Stimulated activated CD8-positive, alpha-beta memory T cell treated with anti-CD3 and anti-CD28 coated beads, Interleukin-7, amount 100 ng/mL, for 4 hours (primary cell): Measurements from ENCODE around the gene EN2.

Source experiments
- DNase-seq, 2 donors: peaks; one replicate each; pipeline ENCODE4 v3.0.0-alpha.2; 2020; ENCODE audit warnings: low read depth in 2 of 2

The EN2 gene

GRCh38 chr7:155486783-155487508 lies 29.0 kb downstream of the EN2 start:
- no peak for DNase-seq

GRCh38 chr7:155487509-155488482 lies 29.9 kb downstream of the EN2 start:
- no peak for DNase-seq

GRCh38 chr7:155488483-155489127 lies 30.7 kb downstream of the EN2 start:
- no peak for DNase-seq

DNA sequence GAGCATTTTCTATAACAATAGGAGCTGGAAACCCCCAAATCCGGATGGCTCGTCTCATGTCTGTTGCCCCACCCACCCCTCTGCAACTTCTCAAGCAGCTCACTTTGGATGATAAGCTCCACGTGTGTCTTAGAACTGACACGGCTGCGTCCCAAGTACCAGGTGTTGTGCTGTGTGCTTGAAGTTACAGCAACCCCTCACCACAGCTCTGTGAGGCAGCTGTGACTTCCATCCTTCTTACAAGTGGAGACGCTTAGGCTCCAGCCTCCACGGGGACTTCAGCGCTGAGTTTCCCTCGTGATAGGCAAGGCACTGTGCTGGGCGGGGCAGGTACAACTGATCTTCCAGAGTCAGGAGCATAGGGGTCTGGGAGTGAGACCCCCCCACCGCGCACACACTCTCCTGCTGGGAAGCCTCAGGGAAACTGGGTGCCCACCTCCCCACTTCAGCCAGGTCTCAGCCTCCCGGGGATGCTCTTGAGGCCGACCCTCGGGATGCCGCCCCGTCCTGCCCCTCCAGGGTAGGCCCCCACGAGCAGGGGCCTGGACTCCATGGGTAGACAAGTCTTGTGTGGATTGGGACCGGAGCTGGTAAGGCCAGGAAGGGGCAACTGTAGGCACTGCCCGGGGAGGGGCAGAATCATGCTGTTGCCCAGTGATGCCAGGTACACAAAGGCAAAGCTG lies 31.4 kb downstream of the EN2 start:
- no peak for DNase-seq

DNA sequence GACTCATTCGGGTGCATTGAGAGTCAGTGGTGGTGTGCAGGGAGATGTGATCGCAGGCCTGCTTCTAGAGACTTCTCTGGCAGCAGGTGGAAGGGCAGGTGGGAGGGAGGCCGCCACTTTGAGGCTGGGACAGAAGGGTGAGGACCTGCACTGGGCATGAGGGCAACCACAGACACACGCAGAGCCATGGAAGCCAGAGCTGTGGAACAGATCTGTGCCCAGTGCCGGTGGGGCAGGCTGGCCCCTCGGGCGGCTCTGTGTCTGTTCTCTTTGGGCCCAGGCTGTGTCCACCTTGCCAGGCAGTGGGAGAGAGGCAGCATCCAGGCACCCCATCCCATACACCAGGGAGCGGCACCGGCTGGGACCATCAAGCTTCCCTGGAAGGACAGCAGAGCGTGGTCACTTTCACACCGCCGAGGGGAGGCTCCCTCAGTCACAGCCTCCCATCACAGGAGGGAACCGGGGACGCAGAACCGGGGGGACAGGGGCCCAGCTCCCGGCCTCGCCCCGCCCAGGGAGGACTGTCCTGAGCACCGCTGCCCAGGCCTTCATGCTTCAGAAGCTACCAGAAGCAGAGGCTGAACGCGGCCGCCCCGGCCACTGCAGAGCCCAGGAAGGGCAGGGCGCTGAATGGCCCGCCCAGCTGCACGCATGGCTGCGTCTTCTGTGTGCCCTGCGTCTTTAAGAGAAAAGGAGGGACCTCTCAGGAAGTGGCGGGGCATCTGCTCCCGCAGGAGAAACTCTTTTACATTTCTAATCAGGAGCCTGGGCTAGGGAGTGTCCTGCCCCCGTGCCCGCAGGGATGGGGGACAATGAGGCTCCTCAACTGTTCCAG lies 32.1 kb downstream of the EN2 start:
- DNase-seq: no peak

- DNase-seq: no peak
Observed at GRCh38 chr7:155490697-155491628, 33.0 kb downstream of the EN2 start.

DNA sequence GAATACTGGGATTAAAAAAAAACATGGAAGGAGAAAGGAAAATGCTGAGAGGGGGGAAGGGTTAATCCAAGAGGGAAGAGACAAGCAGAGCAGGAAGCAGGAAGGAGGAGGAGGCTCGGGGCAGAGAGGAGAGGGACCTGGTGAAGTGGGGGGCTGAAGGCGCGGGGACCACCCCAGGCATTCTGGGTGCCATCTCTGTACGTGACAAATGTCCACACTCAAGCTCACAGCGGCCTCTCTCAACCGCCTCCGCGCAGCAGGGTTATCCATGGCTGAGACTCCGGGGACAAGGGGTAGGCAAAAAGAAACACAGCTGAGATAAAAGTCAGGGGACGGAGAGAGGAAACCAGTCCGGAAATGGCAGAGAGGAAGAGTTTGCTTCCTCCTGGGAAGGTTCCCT lies 33.9 kb downstream of the EN2 start:
- no peak for DNase-seq

GRCh38 chr7:155493744-155494538 lies 36.0 kb downstream of the EN2 start:
- DNase-seq: no peak

- no peak for DNase-seq
Observed at GRCh38 chr7:155494551-155494950, 36.6 kb downstream of the EN2 start.

DNA sequence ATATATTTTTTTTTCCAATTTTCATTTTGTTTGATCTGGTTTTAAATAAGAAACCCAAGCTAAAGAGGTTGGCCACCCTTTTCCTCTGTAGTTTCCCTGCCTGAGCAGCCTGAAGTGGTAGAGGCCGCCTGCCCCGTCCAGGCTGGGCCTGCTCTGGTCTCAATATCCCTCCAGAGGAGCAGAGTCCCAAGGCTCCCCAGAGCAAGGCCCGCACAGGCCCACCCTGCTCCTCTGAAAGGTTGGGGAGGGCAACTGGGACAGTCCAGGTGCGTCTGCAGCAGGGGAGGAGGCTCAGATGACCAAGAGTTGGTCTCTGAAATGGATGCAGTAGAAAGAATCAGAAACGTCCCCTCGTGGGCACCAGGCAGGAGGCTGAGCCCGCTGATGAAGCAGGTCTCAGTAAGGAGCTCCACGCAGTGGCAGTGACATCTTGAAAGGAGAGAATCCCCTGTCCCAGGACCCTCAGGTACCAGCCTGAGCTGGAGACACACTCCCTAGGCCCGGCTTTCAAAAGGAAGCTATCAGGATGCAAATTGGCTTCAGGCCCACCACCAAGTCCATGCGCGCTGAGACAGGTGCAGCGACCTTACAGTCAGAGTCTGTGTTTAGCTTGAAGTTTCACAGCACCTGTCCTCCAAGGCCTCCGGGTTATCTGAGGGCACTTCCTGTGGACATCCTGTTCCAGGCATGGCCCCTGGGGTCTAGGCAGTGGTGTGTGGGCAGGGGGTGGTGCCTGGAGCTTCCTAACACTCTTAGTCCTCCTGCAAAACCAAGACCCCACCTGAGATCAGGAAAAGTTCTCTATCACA lies 37.7 kb downstream of the EN2 start:
- DNase-seq: no peak

DNA sequence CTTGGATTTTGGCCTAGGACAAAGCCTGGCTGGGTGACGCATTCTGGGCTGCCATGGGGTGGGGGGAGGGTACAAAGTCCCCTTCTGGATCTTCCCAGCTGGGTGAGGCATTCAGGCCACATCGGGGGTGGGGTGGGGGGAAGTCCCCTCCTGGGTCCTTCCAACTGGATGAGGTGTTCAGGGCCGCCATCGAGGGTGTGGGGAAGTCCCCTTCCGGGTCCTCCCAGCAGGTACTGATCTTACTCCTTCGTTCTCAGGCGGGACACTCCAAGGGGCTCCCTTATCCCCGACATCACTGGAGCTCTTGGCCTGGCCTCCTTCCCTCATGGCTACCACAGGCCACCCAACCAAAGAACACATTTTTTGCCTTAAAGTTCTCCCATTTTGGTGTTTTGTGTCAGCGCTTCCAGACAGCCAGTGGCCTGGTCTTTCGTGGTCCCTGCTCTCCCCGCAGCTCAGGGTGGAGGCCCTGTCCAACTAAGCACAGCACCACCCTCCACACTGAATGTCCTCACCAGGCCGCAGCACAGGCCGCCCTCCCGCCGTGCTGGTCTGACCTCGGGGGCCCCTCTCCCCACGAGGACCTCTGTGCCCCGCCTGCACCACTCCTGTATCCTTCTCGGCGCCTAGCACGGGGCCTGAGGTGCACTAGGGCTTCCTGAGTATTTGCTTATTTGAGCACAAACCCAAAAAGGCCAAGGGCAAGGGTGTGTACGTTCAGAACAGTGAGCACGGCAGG lies 38.5 kb downstream of the EN2 start:
- DNase-seq: no peak

- DNase-seq: no peak
Observed at GRCh38 chr7:155497149-155497901, 39.4 kb downstream of the EN2 start.

GRCh38 chr7:155505422-155505793 lies 47.5 kb downstream of the EN2 start:
- DNase-seq: no peak

- no peak for DNase-seq
Observed at GRCh38 chr7:155506854-155507337, 49.0 kb downstream of the EN2 start.

GRCh38 chr7:155507576-155507975 lies 49.6 kb downstream of the EN2 start:
- no peak for DNase-seq
